ENCODE data around the gene IL21. TPM values are rescaled to one million over a fixed set of nuclear protein-coding genes. Genes with fewer than 3 reads are reported as not detected.

Gene IL21
- not detected in 5 replicates for total RNA-seq (2022; extraction: Qiagen RNA extraction)

GRCh38 chr4:122621016-122621507 lies at the start of gene IL21:
IL21 (minus strand) TSS chr4:122621066; CDS start chr4:122621011, 55 bp downstream.

Other genes starting within 250 kb of the IL21 start
- not detected in 5 replicates for gene ADAD1, start 242.1 kb downstream of the IL21 start, total RNA-seq (2022; extraction: Qiagen RNA extraction)
- gene IL2, start 164.3 kb downstream of the IL21 start, total RNA-seq (2022; extraction: Qiagen RNA extraction): not detected in 5 replicates
- 2.7 to 3.6 TPM (median 3.0 TPM) in 5 replicates for gene BBS12, start 111.6 kb upstream of the IL21 start, total RNA-seq (2022; extraction: Qiagen RNA extraction)
- 29.8 to 63.8 TPM (median 52.6 TPM) in 5 replicates for gene FGF2, start 205.8 kb upstream of the IL21 start, total RNA-seq (2022; extraction: Qiagen RNA extraction)

Measured in A549 treated with CORT108297 at 1 μM for 4 hours (cell line).